SK-N-SH treated with all-trans-retinoic acid at 6 μM for 48 hours (cell line): ENCODE measurements around the gene IL11RA.
A peak's percentile ranks its signal among the peaks of the same experiment; 100 is the strongest.

ENCODE experiments used
- ATAC-seq: fragments of 200-7000 bp; cut with Tn5 transposase; 3 replicates; pipeline ENCODE4 v1.9.1; 2020; ENCODE audit warnings: mild to moderate bottlenecking, moderate library complexity
- ARNTL ChIP-seq: fragments of 450-650 bp; formaldehyde crosslinking; IDR thresholded peaks from 2 replicates; pipeline ENCODE4 v1.5.0; 2020; ENCODE audit warnings: low read depth, mild to moderate bottlenecking, moderate library complexity, borderline replicate concordance
- BACH2 ChIP-seq: fragments of 250-450 bp; sonication (Bioruptor Pico); IDR thresholded peaks from 2 replicates; pipeline ENCODE4 v1.9.0; 2021; ENCODE audit warnings: mild to moderate bottlenecking, borderline replicate concordance
- CREB5 ChIP-seq: fragments of 250-450 bp; sonication (Bioruptor Pico); IDR thresholded peaks from 2 replicates; pipeline ENCODE4 v1.5.1; 2020; ENCODE audit warnings: low read depth, mild to moderate bottlenecking, moderate library complexity
- CSDC2 ChIP-seq: fragments of 250-450 bp; sonication (Bioruptor Pico); IDR thresholded peaks from 2 replicates; pipeline ENCODE4 v1.5.0; 2020; ENCODE audit warnings: mild to moderate bottlenecking, moderate library complexity
- CSRNP3 ChIP-seq: fragments of 250-450 bp; sonication (Bioruptor Pico); IDR thresholded peaks from 2 replicates; pipeline ENCODE4 v1.5.1; 2021; ENCODE audit warnings: mild to moderate bottlenecking, moderate library complexity
- ESRRG ChIP-seq: fragments of 250-450 bp; sonication (Bioruptor Pico); IDR thresholded peaks from 2 replicates; pipeline ENCODE4 v1.6.1; 2021; ENCODE audit warnings: mild to moderate bottlenecking
- GLIS3 ChIP-seq: fragments of 250-450 bp; sonication (Bioruptor Pico); IDR thresholded peaks from 2 replicates; pipeline ENCODE4 v1.5.0; 2020; ENCODE audit warnings: mild to moderate bottlenecking, moderate library complexity
- ISL1 ChIP-seq: fragments of 250-450 bp; sonication (Bioruptor Pico); IDR thresholded peaks from 2 replicates; pipeline ENCODE4 v2.1.2; 2022; ENCODE audit warnings: mild to moderate bottlenecking, moderate library complexity
- OSR1 ChIP-seq: fragments of 250-450 bp; sonication (Bioruptor Pico); IDR thresholded peaks from 2 replicates; pipeline ENCODE4 v1.8.0; 2022; ENCODE audit warnings: moderate library complexity, mild to moderate bottlenecking, inconsistent platforms
- PATZ1 ChIP-seq: fragments of 250-450 bp; sonication (Bioruptor Pico); IDR thresholded peaks from 2 replicates; pipeline ENCODE4 v1.8.0; 2020; ENCODE audit warnings: mild to moderate bottlenecking, moderate library complexity, borderline replicate concordance
- POU6F1 ChIP-seq: fragments of 250-450 bp; sonication (Bioruptor Pico); IDR thresholded peaks from 2 replicates; pipeline ENCODE4 v1.8.0; 2021; ENCODE audit warnings: low read depth, mild to moderate bottlenecking, moderate library complexity, borderline replicate concordance
- SNAI2 ChIP-seq: fragments of 250-450 bp; sonication (Bioruptor Pico); IDR thresholded peaks from 2 replicates; pipeline ENCODE4 v1.5.0; 2020; ENCODE audit warnings: mild to moderate bottlenecking, moderate library complexity
- TCF4 ChIP-seq: fragments of 250-450 bp; sonication (Bioruptor Pico); IDR thresholded peaks from 2 replicates; pipeline ENCODE4 v1.8.0; 2021; ENCODE audit warnings: mild to moderate bottlenecking, moderate library complexity, borderline replicate concordance
- TOX ChIP-seq: fragments of 250-450 bp; sonication (Bioruptor Pico); IDR thresholded peaks from 2 replicates; pipeline ENCODE4 v1.8.0; 2021; ENCODE audit warnings: mild to moderate bottlenecking, moderate library complexity, borderline replicate concordance
- TSHZ2 ChIP-seq: fragments of 250-450 bp; sonication (Bioruptor Pico); IDR thresholded peaks from 2 replicates; pipeline ENCODE4 v1.5.0; 2020; ENCODE audit warnings: mild to moderate bottlenecking, moderate library complexity
- ZC3H10 ChIP-seq: fragments of 250-450 bp; sonication (Bioruptor Pico); IDR thresholded peaks from 2 replicates; pipeline ENCODE4 v1.5.1; 2021; ENCODE audit warnings: mild to moderate bottlenecking, moderate library complexity
- ZFP3 ChIP-seq: fragments of 250-450 bp; sonication (Bioruptor Pico); IDR thresholded peaks from 2 replicates; pipeline ENCODE4 v1.5.0; 2020; ENCODE audit warnings: mild to moderate bottlenecking, moderate library complexity
- ZFP30 ChIP-seq: fragments of 450-650 bp; formaldehyde crosslinking; IDR thresholded peaks from 2 replicates; pipeline ENCODE4 v1.5.0; 2022; ENCODE audit warnings: mild to moderate bottlenecking, moderate library complexity
- ZNF565 ChIP-seq: fragments of 450-650 bp; formaldehyde crosslinking; conservative IDR thresholded peaks from 2 replicates; pipeline ENCODE4 v1.5.0; 2020; ENCODE audit warnings: low read depth, mild to moderate bottlenecking, moderate library complexity
- ZNF70 ChIP-seq: fragments of 450-650 bp; formaldehyde crosslinking; IDR thresholded peaks from 2 replicates; pipeline ENCODE4 v1.5.0; 2020; ENCODE audit warnings: mild to moderate bottlenecking, moderate library complexity
- ZNF8 ChIP-seq: fragments of 450-650 bp; formaldehyde crosslinking; IDR thresholded peaks from 2 replicates; pipeline ENCODE4 v1.5.0; 2020; ENCODE audit warnings: mild to moderate bottlenecking, moderate library complexity

IL11RA gene

GRCh38 chr9:34630402-34631154 is 21.4 kb upstream of the IL11RA start:
- no peak for TF ChIP-seq ZNF70
- no peak for TF ChIP-seq ZFP30 (CRISPR knock-in tag)
- TF ChIP-seq CREB5: no peak
- no peak for TF ChIP-seq TSHZ2 (CRISPR knock-in tag)
- TF ChIP-seq ZNF565 (CRISPR knock-in tag): no peak
- no peak for TF ChIP-seq ZC3H10 (CRISPR knock-in tag)
- TF ChIP-seq SNAI2: no peak
- TF ChIP-seq POU6F1 (CRISPR knock-in tag): no peak
- TF ChIP-seq TCF4 (CRISPR knock-in tag): no peak
- TF ChIP-seq CSDC2: no peak
- TF ChIP-seq BACH2 (CRISPR knock-in tag): no peak
- TF ChIP-seq TOX (CRISPR knock-in tag): no peak
- TF ChIP-seq GLIS3 (CRISPR knock-in tag): no peak
- no peak for TF ChIP-seq ISL1 (CRISPR knock-in tag)
- TF ChIP-seq ARNTL (CRISPR knock-in tag): no peak
- TF ChIP-seq ZNF8: no peak
- TF ChIP-seq ZFP3 (CRISPR knock-in tag): no peak

GRCh38 chr9:34633166-34633565 is 18.8 kb upstream of the IL11RA start:
- TF ChIP-seq CSRNP3: no peak
- no peak for TF ChIP-seq ZFP3 (CRISPR knock-in tag)
- no peak for TF ChIP-seq TCF4 (CRISPR knock-in tag)
- TF ChIP-seq ZNF8: no peak
- TF ChIP-seq ISL1 (CRISPR knock-in tag): no peak
- no peak for TF ChIP-seq ARNTL (CRISPR knock-in tag)
- TF ChIP-seq ESRRG (CRISPR knock-in tag): no peak
- no peak for TF ChIP-seq GLIS3 (CRISPR knock-in tag)
- TF ChIP-seq BACH2 (CRISPR knock-in tag): no peak
- TF ChIP-seq OSR1 (CRISPR knock-in tag): no peak
- no peak for TF ChIP-seq CREB5
- TF ChIP-seq ZC3H10 (CRISPR knock-in tag): no peak
- TF ChIP-seq ZNF70: no peak
- no peak for TF ChIP-seq ZFP30 (CRISPR knock-in tag)
- ATAC-seq: no peak

More at GRCh38 chr9:34630402-34631154, 21.4 kb upstream of the IL11RA start:
- ATAC-seq: no peak

GRCh38 chr9:34633851-34634550 is 18.0 kb upstream of the IL11RA start:
- peak; percentile 60 for ATAC-seq
- no peak for TF ChIP-seq TSHZ2 (CRISPR knock-in tag)
- no peak for TF ChIP-seq PATZ1 (CRISPR knock-in tag)
- no peak for TF ChIP-seq POU6F1 (CRISPR knock-in tag)
